Stimulated activated CD4-positive, alpha-beta T cell treated with anti-CD3 and anti-CD28 coated beads, Interleukin-4, amount 100 ng/mL, for 48 hours (primary cell): ENCODE data around the gene TAGLN2.
"Not testable (repeated sequence)": the region's sequence is repeated elsewhere in the genome, so short reads cannot be mapped to it uniquely, and the experiment has no call there.

Experiments
- DNase-seq, 2 donors: peaks; one replicate each; pipeline ENCODE4 v3.0.0-alpha.2; 2020; ENCODE audit warnings: low read depth in 2 of 2

Gene TAGLN2

GRCh38 chr1:159900755-159901360 lies 24.4 kb downstream of the TAGLN2 start:
- DNase-seq = no peak

DNA sequence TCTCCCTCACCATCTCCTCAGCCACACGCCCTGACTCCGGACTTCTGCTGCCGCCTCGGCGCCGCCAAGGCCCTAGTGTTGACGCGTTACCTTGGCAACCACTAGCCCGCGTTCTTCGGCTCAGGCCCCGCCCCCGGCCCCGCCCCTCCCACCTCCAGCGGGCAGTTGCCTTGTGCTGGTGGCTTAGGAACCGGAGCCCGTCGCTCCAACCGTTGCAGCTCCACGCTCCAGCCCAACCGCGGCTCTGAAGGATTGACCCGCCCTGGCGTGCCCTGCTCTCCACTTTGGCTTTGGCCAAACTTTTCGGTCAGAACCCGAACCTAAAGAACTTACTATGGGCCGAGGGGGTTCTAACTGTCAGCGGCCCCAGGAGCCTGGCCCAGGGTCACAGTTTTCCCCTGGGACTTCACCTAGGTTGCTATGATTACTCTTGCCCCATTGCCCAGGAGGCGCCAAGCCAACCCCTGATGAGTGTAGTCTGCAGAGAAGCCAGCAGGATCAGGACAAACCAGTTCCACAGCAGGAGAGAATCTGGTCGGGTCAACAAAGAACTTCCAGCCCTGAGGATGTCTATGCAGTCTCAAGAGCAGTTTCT lies 25.1 kb downstream of the TAGLN2 start, which contains the start of gene CFAP45:
TSS of gene CFAP45 (minus strand) at position 80 of the 595 bp plus-strand sequence. CDS start at position 13, 67 bp downstream.
- no peak for DNase-seq

DNA sequence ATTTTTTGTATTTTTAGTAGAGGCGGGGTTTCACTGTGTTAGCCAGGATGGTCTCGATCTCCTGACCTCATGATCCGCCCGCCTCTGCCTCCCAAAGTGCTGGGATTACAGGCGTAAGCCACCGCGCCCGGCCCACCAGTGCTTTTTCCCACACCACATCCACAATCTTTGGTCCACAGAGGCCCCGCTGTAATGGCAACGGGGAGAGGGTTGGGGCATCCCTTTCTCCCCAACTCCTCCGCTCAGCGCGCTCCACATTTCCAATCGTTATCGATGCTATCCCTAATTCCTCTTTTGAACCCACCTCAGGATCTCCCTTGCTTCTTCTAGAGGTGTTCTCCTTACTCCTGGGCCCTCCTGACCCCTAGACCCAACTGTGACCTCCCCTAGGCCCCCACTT lies 25.7 kb downstream of the TAGLN2 start:
- DNase-seq = not testable (repeated sequence)

- DNase-seq = no peak
Observed at GRCh38 chr1:159898527-159898926, 26.8 kb downstream of the TAGLN2 start.

DNA sequence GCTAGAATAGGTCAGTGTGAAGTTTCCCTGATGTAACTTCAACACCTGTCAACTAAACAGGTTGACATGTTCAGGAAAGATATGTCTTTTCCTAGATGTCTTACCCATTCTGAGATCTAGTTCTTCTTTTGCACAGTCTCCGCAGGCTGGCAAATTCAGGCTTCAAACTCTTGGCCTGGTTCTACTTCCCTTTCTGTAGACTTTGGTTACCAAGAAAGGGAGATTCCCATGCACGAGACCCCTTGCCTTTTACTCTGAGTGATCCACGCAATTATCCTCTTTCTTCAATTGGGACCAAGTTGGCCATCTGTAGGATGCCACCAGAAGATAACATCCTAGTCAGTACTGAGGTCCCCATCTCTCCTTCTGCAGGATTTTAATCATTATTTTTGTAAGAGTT lies 27.3 kb downstream of the TAGLN2 start:
- no peak for DNase-seq

DNA sequence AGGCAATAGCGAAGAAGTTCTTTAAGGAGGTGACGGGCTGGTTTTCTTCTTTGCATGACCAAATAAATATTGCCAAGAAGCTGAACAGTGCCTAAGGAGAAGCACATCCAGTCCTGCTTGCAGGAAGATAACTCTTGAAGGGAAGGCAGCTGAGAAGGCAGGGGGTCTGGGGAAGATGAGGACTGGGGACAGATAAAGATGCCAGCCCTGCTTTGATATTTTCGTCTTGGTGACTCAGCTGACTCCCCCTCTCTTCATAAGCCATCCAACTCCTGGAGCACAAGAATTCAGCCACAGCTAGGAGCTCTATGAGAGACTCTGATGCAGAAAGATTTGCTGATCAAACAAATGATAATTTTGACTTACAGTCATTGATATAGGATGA lies 28.8 kb downstream of the TAGLN2 start:
- no peak for DNase-seq

- DNase-seq = no peak
Observed at GRCh38 chr1:159895836-159896545, 29.3 kb downstream of the TAGLN2 start.

GRCh38 chr1:159895286-159895685 lies 30.0 kb downstream of the TAGLN2 start:
- DNase-seq = no peak

GRCh38 chr1:159892944-159893343 lies 32.4 kb downstream of the TAGLN2 start:
- no peak for DNase-seq

- DNase-seq = peak; percentile 63 to 67
Observed at GRCh38 chr1:159891275-159892157, 33.8 kb downstream of the TAGLN2 start.

DNA sequence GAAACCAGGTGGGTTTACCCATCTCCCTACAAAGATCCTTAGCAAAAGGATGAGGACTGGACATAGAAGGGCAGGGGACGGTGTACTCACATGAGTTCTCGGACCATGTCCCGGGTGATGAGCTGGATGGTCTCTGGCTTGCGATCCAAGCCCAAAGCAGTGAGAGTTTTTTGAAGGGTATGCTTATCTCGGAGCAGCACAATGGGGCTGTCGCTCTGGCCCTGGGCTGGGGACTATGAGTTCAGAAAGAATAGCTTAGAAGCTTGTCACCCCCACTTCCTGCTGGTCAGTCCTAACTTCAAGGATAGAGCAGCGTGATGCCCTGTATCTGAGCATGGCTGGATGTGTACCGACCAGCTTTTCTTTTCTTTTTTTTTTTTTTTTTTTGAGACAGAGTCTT lies 34.9 kb downstream of the TAGLN2 start:
- DNase-seq = no peak

DNA sequence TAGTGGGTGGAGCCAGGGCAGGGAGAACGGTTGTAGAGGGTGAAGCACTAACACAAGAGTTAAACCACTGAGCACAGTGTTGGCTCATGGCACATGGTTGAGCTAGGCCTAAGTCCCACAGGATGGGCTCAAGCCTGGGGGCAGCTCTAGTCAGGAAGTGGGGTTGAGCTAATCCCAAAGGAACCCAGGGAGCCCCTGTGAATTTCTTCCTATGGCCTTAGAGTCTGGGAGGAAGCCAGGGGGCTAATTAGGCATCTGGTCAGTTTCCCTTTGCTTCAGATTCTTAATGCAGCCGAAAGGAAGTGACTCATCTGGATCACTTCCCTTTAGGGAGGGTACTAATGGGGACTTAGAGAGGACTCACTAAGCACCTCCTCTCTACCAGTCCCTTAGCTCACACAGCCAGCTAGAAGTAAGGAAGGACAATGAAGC lies 35.5 kb downstream of the TAGLN2 start:
- DNase-seq = no peak

DNA sequence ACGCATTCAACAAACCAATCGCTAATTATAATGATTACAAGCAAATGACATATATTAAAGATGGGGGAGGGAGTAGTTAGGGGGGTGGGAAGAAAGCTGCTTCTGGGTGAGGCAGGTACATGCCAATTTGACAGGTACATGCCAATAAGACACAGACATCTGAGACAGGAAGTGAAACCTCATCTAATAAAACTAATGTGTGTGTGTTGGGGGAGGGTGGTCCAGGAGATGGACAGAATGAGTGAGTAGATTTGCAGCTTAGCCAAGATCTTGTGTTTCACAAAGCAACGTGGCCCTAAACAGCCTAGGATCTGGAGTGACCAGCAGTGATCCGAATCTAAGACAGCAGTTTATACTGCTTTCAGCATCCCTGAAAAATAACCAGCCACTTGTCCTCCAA lies 36.1 kb downstream of the TAGLN2 start:
- DNase-seq = no peak

DNA sequence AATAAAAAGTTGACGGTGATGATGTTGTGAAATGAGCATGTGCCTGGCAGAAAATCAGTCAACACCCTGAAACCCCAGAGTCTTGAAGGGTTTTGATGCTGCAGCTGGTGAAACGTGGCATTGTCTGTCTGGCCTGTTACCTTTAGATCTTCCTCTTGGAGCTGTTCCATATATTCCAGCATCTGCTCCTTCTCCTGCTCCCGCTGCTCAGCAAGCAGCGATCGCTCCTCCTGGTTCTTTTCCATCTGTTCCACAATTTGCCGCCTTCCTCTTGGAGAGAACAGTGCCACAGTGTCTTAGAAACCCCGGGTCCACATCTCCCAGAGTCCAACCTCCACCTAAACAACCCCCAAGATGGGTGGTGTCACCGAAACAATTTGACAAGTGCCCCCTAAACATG lies 41.0 kb downstream of the TAGLN2 start:
- DNase-seq = no peak

DNA sequence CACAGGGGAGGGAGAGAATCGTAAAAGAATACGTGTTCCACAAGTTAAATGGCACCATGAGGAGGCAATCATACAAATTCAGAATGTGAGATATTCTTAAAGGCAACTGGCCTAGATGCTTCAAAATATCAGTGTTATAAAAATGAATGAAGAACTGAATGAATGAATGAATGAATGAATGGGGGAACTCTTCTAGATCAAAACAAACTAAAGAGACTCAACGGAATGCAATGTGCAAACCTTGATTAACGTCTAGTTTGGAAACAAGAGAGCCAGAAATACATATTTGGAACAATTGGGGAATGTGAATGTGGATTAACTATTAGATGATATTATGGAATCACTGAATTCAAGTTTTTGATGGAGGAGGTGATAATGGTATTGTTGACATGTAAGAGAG lies 42.2 kb downstream of the TAGLN2 start:
- no peak for DNase-seq

- DNase-seq = no peak
Observed at GRCh38 chr1:159882527-159882862, 42.8 kb downstream of the TAGLN2 start.

- DNase-seq = peak in 1 of 2 donors; percentile 7
Observed at GRCh38 chr1:159881622-159882526, 43.4 kb downstream of the TAGLN2 start.

- no peak for DNase-seq
Observed at GRCh38 chr1:159880430-159880829, 44.9 kb downstream of the TAGLN2 start.

- no peak for DNase-seq
Observed at GRCh38 chr1:159879977-159880376, 45.3 kb downstream of the TAGLN2 start.

GRCh38 chr1:159879136-159879535 lies 46.2 kb downstream of the TAGLN2 start:
- DNase-seq = no peak
